ENCODE results near the gene ARHGAP1.

- TF ChIP-seq CTCF (conservative IDR thresholded peaks at IDR 0.05; ENCODE audit: low read depth, low read length) (no peak), SMC3 (IDR thresholded peaks at IDR 0.05; ENCODE audit: low read depth, low read length) (no peak), USF2 (IDR thresholded peaks at IDR 0.05; ENCODE audit: low read depth, low read length) (no peak), POLR2A (IDR thresholded peaks at IDR 0.05; ENCODE audit: low read depth, low read length) (no peak), BHLHE40 (IDR thresholded peaks at IDR 0.05; ENCODE audit: low read depth, low read length) (no peak), NFE2L2 (IDR thresholded peaks at IDR 0.05; ENCODE audit: low read depth, low read length) (no peak), CHD1 (IDR thresholded peaks at IDR 0.05; ENCODE audit: low read depth, low read length) (no peak), ELK1 (IDR thresholded peaks at IDR 0.05; ENCODE audit: borderline replicate concordance, low read depth, low read length) (no peak), CEBPB (IDR thresholded peaks at IDR 0.05; ENCODE audit: low read depth, low read length) (no peak), MAFK (IDR thresholded peaks at IDR 0.05; ENCODE audit: low read depth, low read length) (no peak), MAZ (IDR thresholded peaks at IDR 0.05; ENCODE audit: borderline replicate concordance, low read depth, low read length) (no peak), RFX5 (IDR thresholded peaks at IDR 0.05; ENCODE audit: low read depth, low read length) (no peak), FOS (IDR thresholded peaks at IDR 0.05; ENCODE audit: low read depth, low read length) (no peak)
Observed at GRCh38 chr11:46630237-46630636, 70.2 kb downstream of the ARHGAP1 start.
